IMR-90 (cell line): ENCODE data around the gene MALRD1.

Source experiments
- BHLHE40 ChIP-seq: fragments of 150-350 bp; IDR thresholded peaks from 2 replicates; pipeline ENCODE4 v1.6.1; 2016; ENCODE audit warnings: mild to moderate bottlenecking, low read depth, low read length
- CEBPB ChIP-seq: IDR thresholded peaks from 2 replicates; pipeline ENCODE4 v1.6.1; 2012; ENCODE audit warnings: low read depth, low read length, improper control_type of control experiment
- CTCF ChIP-seq: conservative IDR thresholded peaks from 2 replicates; pipeline ENCODE4 v1.5.1; 2012; ENCODE audit warnings: mild to moderate bottlenecking, low read depth, low read length, improper control_type of control experiment
- ELK1 ChIP-seq: fragments of 150-350 bp; IDR thresholded peaks from 2 replicates; pipeline ENCODE4 v1.6.1; 2016; ENCODE audit warnings: low read depth, mild to moderate bottlenecking, low read length, moderate library complexity, borderline replicate concordance
- MAFK ChIP-seq: IDR thresholded peaks from 2 replicates; pipeline ENCODE4 v1.6.1; 2012; ENCODE audit warnings: low read depth, low read length, improper control_type of control experiment
- MAZ ChIP-seq: IDR thresholded peaks from 2 replicates; pipeline ENCODE4 v1.6.1; 2012; ENCODE audit warnings: low read depth, mild to moderate bottlenecking, low read length, improper control_type of control experiment, moderate library complexity, borderline replicate concordance
- POLR2A ChIP-seq: IDR thresholded peaks from 2 replicates; pipeline ENCODE4 v1.6.1; 2012; ENCODE audit warnings: mild to moderate bottlenecking, low read depth, low read length
- RAD21 ChIP-seq: IDR thresholded peaks from 2 replicates; pipeline ENCODE4 v1.6.1; 2012; ENCODE audit warnings: low read length, improper control_type of control experiment
- RCOR1 ChIP-seq: IDR thresholded peaks from 2 replicates; pipeline ENCODE4 v1.6.1; 2012; ENCODE audit warnings: mild to moderate bottlenecking, low read length, improper control_type of control experiment; ENCODE audit not compliant: insufficient replicate concordance
- RFX5 ChIP-seq: IDR thresholded peaks from 2 replicates; pipeline ENCODE4 v1.8.0; 2012; ENCODE audit warnings: low read depth, mild to moderate bottlenecking, low read length, moderate library complexity
- SMC3 ChIP-seq: fragments of 150-350 bp; IDR thresholded peaks from 2 replicates; pipeline ENCODE4 v1.6.1; 2016; ENCODE audit warnings: low read depth, mild to moderate bottlenecking, antibody characterized with exemption, low read length, moderate library complexity
- USF2 ChIP-seq: fragments of 150-350 bp; IDR thresholded peaks from 2 replicates; pipeline ENCODE4 v1.6.1; 2017; ENCODE audit warnings: mild to moderate bottlenecking, antibody characterized with exemption, low read length, low read depth

GRCh38 chr10:19738440-19738839, 689.8 kb downstream of the MALRD1 start:
- no peak for TF ChIP-seq CTCF
- no peak for TF ChIP-seq USF2
- TF ChIP-seq POLR2A = no peak
- TF ChIP-seq BHLHE40 = no peak
- no peak for TF ChIP-seq RFX5
- TF ChIP-seq ELK1 = no peak
- no peak for TF ChIP-seq CEBPB
- TF ChIP-seq RAD21 = no peak
- no peak for TF ChIP-seq SMC3
- no peak for TF ChIP-seq RCOR1
- TF ChIP-seq MAZ = no peak
- TF ChIP-seq MAFK = no peak
